Right lobe of liver (tissue), 4 donors: ENCODE data around the gene RELB.

ENCODE experiments used
- CTCF ChIP-seq, 4 donors: fragments of 200-600 bp in 3 of 4; fragments of 450-650 bp in 1 of 4; IDR thresholded peaks; one replicate each; pipeline versions ENCODE4 v1.5.1 to v1.8.0; 2016 to 2022; ENCODE audit warnings: antibody characterized with exemption in 4 of 4, mild to moderate bottlenecking in 2 of 4
- POLR2A ChIP-seq: fragments of 450-650 bp; IDR thresholded peaks from one replicate; pipeline ENCODE4 v1.6.1; 2017; ENCODE audit warnings: antibody characterized with exemption, mild to moderate bottlenecking
- donor health status: DM: no; HTN: no; CAD: no.
- donor health status: DM: no; HTN: no; CAD: no.
- donor health status: DM: no; HTN: yes; CAD: no.

DNA sequence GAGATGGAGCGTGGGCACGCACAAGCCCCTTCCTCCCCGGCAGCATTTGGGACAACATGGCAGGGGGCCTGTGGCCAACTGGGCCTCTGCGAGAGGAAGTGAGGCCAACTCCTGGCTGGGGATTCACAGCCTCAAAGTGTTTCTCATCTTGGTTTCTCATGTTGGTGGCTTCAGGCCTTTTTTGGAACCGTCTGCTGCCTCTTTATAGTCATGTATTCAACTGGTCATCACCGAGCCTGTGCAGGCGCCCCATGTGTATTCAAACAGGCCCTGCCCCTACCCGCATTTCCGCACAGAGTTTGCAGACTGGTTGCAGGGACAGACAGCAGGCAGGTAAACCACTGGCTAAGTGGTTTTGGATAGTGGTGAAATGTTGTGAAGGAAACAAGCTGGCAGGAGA is 17.3 kb upstream of the RELB start:
- TF ChIP-seq CTCF (IDR thresholded peaks at IDR 0.05) (no peak), POLR2A (no peak)
